Measurements from ENCODE around the gene CRACDL.
"Not testable (repeated sequence)": the region's sequence is repeated elsewhere in the genome, so short reads cannot be mapped to it uniquely, and the experiment has no call there.

CRACDL gene

GRCh38 chr2:98903767-98904485 lies 32.1 kb downstream of the CRACDL start:
- no peak for DNase-seq

GRCh38 chr2:98903064-98903355 lies 33.0 kb downstream of the CRACDL start:
- DNase-seq: no peak

GRCh38 chr2:98902209-98903063 lies 33.6 kb downstream of the CRACDL start:
- DNase-seq: no peak

GRCh38 chr2:98901702-98902101 lies 34.3 kb downstream of the CRACDL start:
- DNase-seq: no peak

- DNase-seq: no peak
Measured at GRCh38 chr2:98901291-98901690, 34.7 kb downstream of the CRACDL start.

- DNase-seq: no peak
Measured at GRCh38 chr2:98900721-98901120, 35.3 kb downstream of the CRACDL start.

- DNase-seq: not testable (repeated sequence)
Measured at GRCh38 chr2:98899703-98900078, 36.3 kb downstream of the CRACDL start.

GRCh38 chr2:98899041-98899702 lies 36.9 kb downstream of the CRACDL start:
- DNase-seq: no peak

GRCh38 chr2:98898423-98898841 lies 37.6 kb downstream of the CRACDL start:
- DNase-seq: no peak

- DNase-seq: no peak
Measured at GRCh38 chr2:98897746-98898145, 38.3 kb downstream of the CRACDL start.

- no peak for DNase-seq
Measured at GRCh38 chr2:98896944-98897343, 39.1 kb downstream of the CRACDL start.

GRCh38 chr2:98896416-98896815 lies 39.6 kb downstream of the CRACDL start:
- DNase-seq: no peak

- no peak for DNase-seq
Measured at GRCh38 chr2:98895901-98896300, 40.1 kb downstream of the CRACDL start.

- DNase-seq: no peak
Measured at GRCh38 chr2:98895221-98895620, 40.8 kb downstream of the CRACDL start.

- no peak for DNase-seq
Measured at GRCh38 chr2:98894331-98895000, 41.6 kb downstream of the CRACDL start.

- no peak for DNase-seq
Measured at GRCh38 chr2:98893911-98894321, 42.1 kb downstream of the CRACDL start.

- no peak for DNase-seq
Measured at GRCh38 chr2:98892871-98893270, 43.2 kb downstream of the CRACDL start.

- DNase-seq: no peak
Measured at GRCh38 chr2:98891591-98891990, 44.4 kb downstream of the CRACDL start.

GRCh38 chr2:98886066-98886554 lies 49.9 kb downstream of the CRACDL start:
- DNase-seq: no peak

- DNase-seq: no peak
Measured at GRCh38 chr2:98884658-98885057, 51.4 kb downstream of the CRACDL start.

GRCh38 chr2:98883780-98884211 lies 52.2 kb downstream of the CRACDL start:
- no peak for DNase-seq

GRCh38 chr2:98882971-98883779 lies 52.9 kb downstream of the CRACDL start:
- no peak for DNase-seq

Data from HCEC 1CT (cell line).